ENCODE data around the gene SCAND1. TPM values are rescaled to one million over a fixed set of nuclear protein-coding genes. Genes with fewer than 3 reads are reported as not detected.

SCAND1 gene
- total and polyA plus RNA-seq, 9 of the 15 experiments (the other 6 are each of a cell fraction or from before 2014, with no cell fraction given), result 0.08 to 94.0 (median 5.8) TPM

DNA sequence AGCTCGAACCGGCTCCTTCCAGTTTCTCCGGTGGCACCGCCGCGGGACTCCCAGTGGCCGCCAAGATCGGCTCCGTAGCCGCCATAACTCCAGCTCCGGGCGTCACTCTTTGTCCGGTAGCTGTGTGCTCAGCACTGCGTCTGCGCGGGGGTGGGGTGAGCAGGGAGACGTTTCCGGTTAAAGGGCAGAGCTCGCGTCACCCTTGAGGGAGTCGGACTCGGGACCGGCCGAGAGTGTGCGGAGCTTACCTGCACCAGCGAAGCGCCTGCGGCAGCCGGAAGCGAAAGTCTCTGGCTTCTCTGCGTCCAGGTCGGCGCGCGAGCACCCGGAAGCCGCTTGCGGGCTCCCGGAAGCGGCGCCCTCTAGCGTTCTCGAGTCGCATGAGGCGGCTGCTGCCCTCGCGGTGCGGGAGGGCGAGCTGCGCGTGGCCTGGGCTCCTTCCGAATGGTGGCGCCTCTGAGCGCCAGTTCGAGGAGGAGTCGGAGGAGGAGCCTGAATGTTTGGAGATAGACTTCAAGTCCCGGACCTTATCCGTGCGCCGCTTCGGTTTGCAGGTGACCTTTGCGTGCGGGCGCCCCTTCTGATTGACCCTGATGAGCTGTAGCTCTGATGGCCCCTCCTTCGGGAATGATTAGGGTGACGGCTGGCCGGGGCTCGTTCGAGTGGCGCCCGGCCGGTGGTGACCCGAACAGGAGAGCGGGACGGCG, at the start of gene SCAND1 (continued):
- TF ChIP-seq ARID3A (IDR thresholded peaks at IDR 0.05; ENCODE audit: borderline replicate concordance, low read depth, low read length) (0 out of 2 replicates have a peak, but pooled peaks have one; percentile 32), CEBPZ (IDR thresholded peaks at IDR 0.05; ENCODE audit: borderline replicate concordance, low read depth, low read length) (no peak), ETV5 (CRISPR knock-in tag; IDR thresholded peaks at IDR 0.05; ENCODE audit: low read depth) (peak; percentile 89), ZNF445 (CRISPR knock-in tag; IDR thresholded peaks at IDR 0.05; ENCODE audit: low read depth) (no peak), E2F8 (IDR thresholded peaks at IDR 0.05; ENCODE audit: low read depth, partially characterized antibody) (peak; percentile 95), ZBED1 (IDR thresholded peaks at IDR 0.05) (peak; percentile 58; the same call in 1 of the 2 replicates), ZNF77 (CRISPR knock-in tag; IDR thresholded peaks at IDR 0.05) (no peak), ZKSCAN8 (CRISPR knock-in tag; IDR thresholded peaks at IDR 0.05) (no peak), MCM5 (IDR thresholded peaks at IDR 0.05; ENCODE audit: low read depth) (no peak), ZNF282 (CRISPR knock-in tag; IDR thresholded peaks at IDR 0.05) (no peak), NBN (IDR thresholded peaks at IDR 0.05; ENCODE audit: low read depth) (peak; percentile 95), ETS2 (tag; IDR thresholded peaks at IDR 0.05; ENCODE audit: borderline replicate concordance, poor library complexity, severe bottlenecking) (no peak), L3MBTL2 (IDR thresholded peaks at IDR 0.05) (peak; percentile 97), TBL1XR1 (IDR thresholded peaks at IDR 0.05; ENCODE audit: low read length in 2 of 2) (no peak; a peak in 1 of 4 replicates), ELK3 (CRISPR knock-in tag; IDR thresholded peaks at IDR 0.05) (no peak), EP300 (IDR thresholded peaks at IDR 0.05; ENCODE audit: low read length) (peak; percentile 19), DNMT1 (IDR thresholded peaks at IDR 0.05) (no peak)

All from K562 (cell line).